H9 (cell line): ENCODE results near the gene PCDHGA12. TPM values are rescaled to one million over a fixed set of nuclear protein-coding genes. Genes with fewer than 3 reads are reported as not detected.

Experiments used
- DNase-seq: peaks from one replicate; pipeline ENCODE4 v3.0.0-alpha.2; 2017
- H2AFZ ChIP-seq: one replicate; pipeline ENCODE4 v1.6.1; 2013; ENCODE audit warnings: mild to moderate bottlenecking, low read length, control low read depth, moderate library complexity
- H2AK5ac ChIP-seq: 2 replicates; pipeline ENCODE4 v1.6.1; 2013; ENCODE audit warnings: low read length, control low read depth, mixed read lengths; ENCODE audit not compliant: insufficient read length
- H2BK120ac ChIP-seq: one replicate; pipeline ENCODE4 v1.6.1; 2013; ENCODE audit warnings: low read depth, mild to moderate bottlenecking, low read length, control low read depth, inconsistent platforms; ENCODE audit not compliant: poor library complexity, severe bottlenecking
- H2BK12ac ChIP-seq: 2 replicates; pipeline ENCODE4 v1.6.1; 2013; ENCODE audit warnings: low read length, control low read depth, mixed read lengths, low read depth; ENCODE audit not compliant: insufficient read length
- H2BK15ac ChIP-seq: 2 replicates; pipeline ENCODE4 v1.6.1; 2013; ENCODE audit warnings: low read depth, low read length, control low read depth
- H2BK20ac ChIP-seq: one replicate; pipeline ENCODE4 v1.6.1; 2013; ENCODE audit warnings: low read depth, mild to moderate bottlenecking, low read length, control low read depth, inconsistent platforms; ENCODE audit not compliant: poor library complexity, severe bottlenecking
- H2BK5ac ChIP-seq: 2 replicates; pipeline ENCODE4 v1.6.1; 2013; ENCODE audit warnings: low read length, control low read depth, mixed read lengths; ENCODE audit not compliant: insufficient read length
- H3K14ac ChIP-seq: 2 replicates; pipeline ENCODE4 v1.6.1; 2013; ENCODE audit warnings: low read length, control low read depth; ENCODE audit not compliant: insufficient read depth
- H3K18ac ChIP-seq: 2 replicates; pipeline ENCODE4 v1.6.1; 2013; ENCODE audit warnings: low read depth, mild to moderate bottlenecking, mixed read lengths, low read length, control low read depth; ENCODE audit not compliant: insufficient read length
- H3K23ac ChIP-seq: 2 replicates; pipeline ENCODE4 v1.6.1; 2013; ENCODE audit warnings: low read length, control low read depth, mixed read lengths, low read depth; ENCODE audit not compliant: insufficient read length
- H3K23me2 ChIP-seq: 2 replicates; pipeline ENCODE4 v1.6.1; 2013; ENCODE audit warnings: low read depth, mild to moderate bottlenecking, mixed read lengths, low read length, control low read depth; ENCODE audit not compliant: insufficient read length, poor library complexity, severe bottlenecking
- H3K27ac ChIP-seq: 2 replicates; pipeline ENCODE4 v1.5.1; 2013; ENCODE audit warnings: low read length, control low read depth, mixed read lengths, low read depth; ENCODE audit not compliant: insufficient read length
- H3K27me3 ChIP-seq: 2 replicates; pipeline ENCODE4 v1.6.1; 2013; ENCODE audit warnings: low read length, control low read depth, inconsistent platforms; ENCODE audit not compliant: insufficient read depth
- H3K4ac ChIP-seq: 2 replicates; pipeline ENCODE4 v1.6.1; 2013; ENCODE audit warnings: low read depth, mild to moderate bottlenecking, control low read depth, inconsistent platforms, low read length, moderate library complexity
- H3K4me1 ChIP-seq: 2 replicates; pipeline ENCODE4 v1.6.1; 2013; ENCODE audit warnings: low read length, control low read depth, inconsistent platforms; ENCODE audit not compliant: insufficient read depth
- H3K4me2 ChIP-seq: 2 replicates; pipeline ENCODE4 v1.6.1; 2013; ENCODE audit warnings: low read length, control low read depth, mixed read lengths; ENCODE audit not compliant: insufficient read length, insufficient read depth
- H3K56ac ChIP-seq: 2 replicates; pipeline ENCODE4 v1.6.1; 2013; ENCODE audit warnings: low read depth, mild to moderate bottlenecking, mixed read lengths, low read length, control low read depth; ENCODE audit not compliant: insufficient read length
- H3K79me1 ChIP-seq: 2 replicates; pipeline ENCODE4 v1.6.1; 2013; ENCODE audit warnings: low read depth, mild to moderate bottlenecking, moderate library complexity, low read length, control low read depth, inconsistent platforms; ENCODE audit not compliant: insufficient read depth, poor library complexity, severe bottlenecking
- H3K79me2 ChIP-seq: 2 replicates; pipeline ENCODE4 v1.6.1; 2013; ENCODE audit warnings: low read length, control low read depth, inconsistent platforms; ENCODE audit not compliant: insufficient read depth
- H3K9ac ChIP-seq: 2 replicates; pipeline ENCODE4 v1.6.1; 2013; ENCODE audit warnings: low read length, control low read depth, mixed read lengths; ENCODE audit not compliant: insufficient read length; ENCODE audit errors: extremely low read depth
- H3K9me3 ChIP-seq: one replicate; pipeline ENCODE4 v1.6.1; 2013; ENCODE audit warnings: low read depth, low read length, inconsistent platforms; ENCODE audit not compliant: control insufficient read depth
- H3T11ph ChIP-seq: one replicate; pipeline ENCODE4 v1.6.1; 2013; ENCODE audit warnings: mild to moderate bottlenecking, low read length, control low read depth, inconsistent platforms
- H4K20me1 ChIP-seq: one replicate; pipeline ENCODE4 v1.6.1; 2013; ENCODE audit not compliant: control insufficient read depth, insufficient read length, insufficient read depth
- H4K5ac ChIP-seq: 2 replicates; pipeline ENCODE4 v1.6.1; 2013; ENCODE audit warnings: low read depth, mild to moderate bottlenecking, mixed read lengths, low read length, control low read depth; ENCODE audit not compliant: insufficient read length
- H4K8ac ChIP-seq: replicated peaks from 2 replicates; pipeline ENCODE4 v1.6.1; 2013; ENCODE audit warnings: low read length, control low read depth, mixed read lengths, low read depth; ENCODE audit not compliant: insufficient read length
- H4K91ac ChIP-seq: 2 replicates; pipeline ENCODE4 v1.6.1; 2013; ENCODE audit warnings: low read depth, mild to moderate bottlenecking, moderate library complexity, mixed read lengths, low read length, control low read depth; ENCODE audit not compliant: insufficient read length
- H3K27ac Mint-ChIP-seq, 3 experiments: 2 replicates in 2 of 3; 3 replicates in 1 of 3; pipeline ENCODE4 v1.8.0; 2020 to 2021; ENCODE audit warnings: mixed read lengths in 3 of 3, mild to moderate bottlenecking in 1 of 3, moderate library complexity in 1 of 3
- H3K27me3 Mint-ChIP-seq: 2 replicates; pipeline ENCODE4 v1.8.0; 2021; ENCODE audit warnings: low read depth, mild to moderate bottlenecking, moderate library complexity, mixed read lengths
- H3K36me3 Mint-ChIP-seq, 3 experiments: 2 replicates in 2 of 3; 3 replicates in 1 of 3; pipeline ENCODE4 v1.8.0; 2020 to 2021; ENCODE audit warnings: low read depth in 3 of 3, mixed read lengths in 3 of 3; ENCODE audit not compliant: insufficient read depth in 1 of 3
- H3K4me1 Mint-ChIP-seq, 2 experiments: 2 replicates each; pipeline ENCODE4 v1.8.0; 2020; ENCODE audit warnings: mixed read lengths in 2 of 2
- H3K4me3 Mint-ChIP-seq, 2 experiments: 2 replicates in 1 of 2; 3 replicates in 1 of 2; pipeline ENCODE4 v1.8.0; 2020 to 2021; ENCODE audit warnings: mild to moderate bottlenecking in 2 of 2, mixed read lengths in 2 of 2, moderate library complexity in 1 of 2
- H3K9me3 Mint-ChIP-seq, 2 experiments: 2 replicates in 1 of 2; 3 replicates in 1 of 2; pipeline ENCODE4 v1.8.0; 2020; ENCODE audit warnings: mild to moderate bottlenecking in 2 of 2, mixed read lengths in 2 of 2, moderate library complexity in 1 of 2
- CTCF ChIP-seq: fragments of 200-600 bp; sonication (generic); conservative IDR thresholded peaks from 3 replicates; pipeline ENCODE4 v1.8.0; 2021; ENCODE audit warnings: antibody characterized with exemption, mild to moderate bottlenecking
- WGBS: extraction: QIAGEN DNeasy Blood & Tissue Kit; methylation state at CpG from one replicate; pipeline ENCODE4 v1.1.7; 2013; ENCODE audit warnings: missing lambda C conversion rate, low lambda C conversion rate, mixed read lengths; ENCODE audit not compliant: insufficient read length; ENCODE audit errors: extremely low coverage; 5-methylcytosine and 5-hydroxymethylcytosine counted together
- total RNA-seq: library from RNA; stranded (reverse); gene quantifications from 2 replicates; pipeline ENCODE4 v1.2.1, GENCODE V29; 2021

PCDHGA12 gene
- total RNA-seq, 1 experiment from 2014 or later = 1.3 TPM

DNA sequence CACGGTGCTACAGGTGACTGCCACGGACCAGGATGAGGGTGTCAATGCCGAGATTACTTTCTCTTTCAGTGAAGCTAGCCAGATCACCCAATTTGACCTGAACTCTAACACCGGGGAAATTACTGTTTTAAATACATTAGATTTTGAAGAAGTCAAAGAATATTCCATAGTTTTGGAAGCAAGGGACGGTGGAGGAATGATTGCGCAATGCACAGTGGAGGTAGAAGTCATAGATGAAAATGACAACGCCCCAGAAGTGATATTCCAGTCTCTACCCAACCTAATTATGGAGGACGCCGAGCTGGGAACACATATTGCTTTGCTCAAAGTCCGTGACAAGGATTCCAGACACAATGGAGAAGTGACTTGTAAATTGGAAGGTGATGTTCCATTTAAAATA lies 41.6 kb upstream of the PCDHGA12 start:
- DNase-seq = no peak
- H2AK5ac ChIP-seq = no peak overlapping the region
- Mint-ChIP-seq H3K4me1 (no peaks in the 10 kb centered on the region), H3K4me3 (no peak overlapping the region), H3K27me3 (peaks cover 13% of the 10 kb centered on the region), H3K27ac (no peak overlapping the region), H3K9me3 (peaks cover 69 to 74% of the 10 kb centered on the region in 2 experiments), H3K36me3 (peaks cover 23 to 62% (median 43%) of the 10 kb centered on the region in 3 experiments)
- H2BK15ac ChIP-seq = no peak overlapping the region
- H3K9ac ChIP-seq = no peak overlapping the region
- no CpG with 5 or more reads among the region's 10 CpGs for WGBS
- H4K8ac ChIP-seq = no peak overlapping the region
- no peak overlapping the region for H3T11ph ChIP-seq
- no peaks in the 10 kb centered on the region for H3K79me2 ChIP-seq
- TF ChIP-seq CTCF = no peak
- no peak overlapping the region for H4K5ac ChIP-seq
- H3K56ac ChIP-seq = no peak overlapping the region
- H3K14ac ChIP-seq = no peak overlapping the region
- H3K4ac ChIP-seq = no peak overlapping the region
- no peak overlapping the region for H2AFZ ChIP-seq
- H4K20me1 ChIP-seq = no peaks in the 10 kb centered on the region
- H3K18ac ChIP-seq = no peak overlapping the region
- no peak overlapping the region for H4K91ac ChIP-seq
- no peak overlapping the region for H2BK20ac ChIP-seq
- no peak overlapping the region for H2BK5ac ChIP-seq
- 0 out of 2 replicates have a peak, but pooled peaks cover 2% of the 10 kb centered on the region for H3K4me1 ChIP-seq
- peaks cover 41% of the 10 kb centered on the region for H3K9me3 ChIP-seq
- H3K27ac ChIP-seq = no peak overlapping the region
- no peak overlapping the region for H3K23ac ChIP-seq
- H2BK12ac ChIP-seq = no peak overlapping the region
- H3K4me2 ChIP-seq = no peak overlapping the region
- no peaks in the 10 kb centered on the region for H3K27me3 ChIP-seq
- no peaks in the 10 kb centered on the region for H3K79me1 ChIP-seq
- no peaks in the 10 kb centered on the region for H3K23me2 ChIP-seq
- H2BK120ac ChIP-seq = no peak overlapping the region
